GM20431 (cell line): ENCODE results near the gene JAKMIP3.

Source experiments
- in situ Hi-C: fragments of 300-500 bp; cut with MseI, MboI; formaldehyde crosslinking; loops from one replicate; pipeline ENCODE4 v1.15.0; 2020; ENCODE audit warnings: low sequenced_read_pairs; ENCODE audit not compliant: unreplicated experiment

The JAKMIP3 gene

DNA sequence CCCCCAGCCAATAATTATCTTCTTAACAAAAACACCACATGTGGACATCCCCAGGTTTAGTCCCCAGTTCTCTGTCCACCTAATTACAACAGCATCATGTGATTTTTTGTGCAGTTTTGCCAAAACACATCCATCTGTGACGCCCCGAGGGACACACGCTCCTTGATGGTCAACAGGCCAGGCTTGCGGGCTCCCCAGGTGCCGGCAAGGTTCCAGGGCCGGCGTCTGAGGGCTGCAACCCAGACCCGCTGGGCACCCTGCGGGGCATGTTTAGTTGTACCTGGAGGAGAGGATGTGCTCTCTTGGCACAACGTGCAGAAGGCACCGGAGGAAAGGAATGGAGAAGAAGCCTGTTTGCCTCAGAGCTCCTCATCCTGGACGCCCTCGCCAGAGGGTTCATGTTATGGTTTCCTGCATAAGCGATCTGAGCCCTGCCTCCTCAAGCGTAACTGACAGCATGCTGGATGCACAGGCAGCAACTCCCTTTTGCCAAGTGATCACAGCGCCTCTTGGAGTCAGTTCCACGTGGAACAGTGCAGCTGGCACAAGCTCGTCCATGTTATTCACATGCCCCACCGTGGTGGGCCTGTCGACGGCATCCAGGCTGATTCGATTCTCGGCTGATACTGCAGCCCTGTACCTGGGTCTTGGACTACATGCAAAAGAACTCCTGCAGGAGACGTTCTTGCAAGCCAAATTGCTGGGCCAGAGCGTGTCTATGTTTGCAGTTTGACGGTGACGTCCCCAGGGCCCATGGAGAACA is 41.6 kb downstream of the JAKMIP3 start:
- in situ Hi-C loops, result no loop called here

GRCh38 chr10:132107949-132108877 is 42.5 kb downstream of the JAKMIP3 start:
- in situ Hi-C loops, result no loop called here

DNA sequence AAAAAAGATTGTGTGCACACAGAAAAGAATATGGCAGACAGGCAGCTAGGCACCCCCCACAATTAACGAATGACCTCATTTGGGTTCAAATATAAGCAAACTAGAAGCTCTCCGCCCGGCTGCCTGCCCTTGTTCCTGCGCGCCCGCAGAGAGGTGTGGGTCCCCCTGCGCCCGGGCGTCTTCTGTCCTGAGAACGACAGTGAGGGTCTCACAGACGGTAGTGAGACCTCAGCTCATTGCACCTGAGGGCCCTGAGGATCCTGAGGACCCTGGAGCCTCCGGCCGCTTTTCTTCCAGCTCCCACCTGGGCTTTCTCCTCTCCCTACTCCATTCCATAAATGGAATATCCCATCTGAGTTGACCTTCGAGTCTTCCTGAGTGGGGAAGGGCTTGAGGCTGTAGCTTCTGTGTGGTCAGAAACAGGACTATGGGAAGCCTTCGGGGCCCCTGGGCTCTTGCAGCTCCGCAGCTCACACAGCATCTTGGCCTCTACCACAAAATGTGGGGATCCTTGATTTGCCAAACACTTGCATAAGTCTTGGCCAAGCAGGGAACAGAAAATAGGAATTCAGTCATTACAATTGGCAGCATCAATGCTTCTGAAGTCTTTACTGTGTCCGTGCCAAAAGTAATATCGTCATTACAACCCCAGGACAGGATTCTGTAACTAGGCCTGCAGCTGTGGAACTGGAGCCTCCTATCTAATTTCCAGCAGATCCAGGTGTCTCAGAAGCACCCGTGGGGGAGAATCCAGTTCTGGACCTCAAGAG is 43.8 kb downstream of the JAKMIP3 start:
- in situ Hi-C loops, result no loop called here

DNA sequence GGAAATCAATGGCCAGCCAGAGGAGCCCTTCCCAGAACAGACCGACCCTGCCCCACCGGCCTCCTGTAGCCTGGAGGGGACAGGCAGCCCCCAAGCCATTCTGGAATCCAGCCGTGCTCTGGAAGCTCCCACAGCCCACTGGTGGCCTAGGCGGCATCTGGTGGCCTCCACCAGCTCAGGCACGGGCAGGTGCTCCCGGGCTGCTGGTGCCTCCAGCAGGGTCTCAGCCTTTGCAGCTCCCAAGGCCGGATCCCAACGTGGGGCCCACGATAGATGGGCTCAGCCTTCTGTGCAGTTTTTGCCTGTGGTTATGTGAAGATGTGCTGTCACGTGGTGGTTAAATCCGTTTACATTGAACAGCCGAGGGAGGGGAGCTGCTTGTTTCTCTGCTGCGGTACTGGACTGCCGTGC is 44.4 kb downstream of the JAKMIP3 start:
- in situ Hi-C loops, result no loop called here

DNA sequence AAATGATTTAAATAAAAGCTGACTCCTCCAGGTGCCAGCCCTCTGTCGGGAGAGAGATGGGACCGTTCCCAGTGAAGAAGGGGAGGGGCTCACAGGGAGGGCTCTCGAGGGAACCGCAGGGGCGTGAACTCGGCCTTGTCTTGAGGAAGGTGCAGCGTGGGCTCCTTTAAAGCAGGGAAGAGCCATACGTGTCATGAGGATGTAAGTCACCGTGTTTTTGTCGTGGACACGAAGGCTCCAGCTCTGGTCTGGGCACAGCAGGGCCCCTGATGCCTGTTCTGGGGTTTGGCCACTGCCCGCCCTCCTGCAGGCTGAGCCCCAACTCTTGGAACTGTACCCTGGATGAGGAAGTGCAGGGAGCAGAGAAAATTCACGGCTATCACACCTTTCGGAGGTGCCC is 45.0 kb downstream of the JAKMIP3 start:
- in situ Hi-C loops, result no loop called here

DNA sequence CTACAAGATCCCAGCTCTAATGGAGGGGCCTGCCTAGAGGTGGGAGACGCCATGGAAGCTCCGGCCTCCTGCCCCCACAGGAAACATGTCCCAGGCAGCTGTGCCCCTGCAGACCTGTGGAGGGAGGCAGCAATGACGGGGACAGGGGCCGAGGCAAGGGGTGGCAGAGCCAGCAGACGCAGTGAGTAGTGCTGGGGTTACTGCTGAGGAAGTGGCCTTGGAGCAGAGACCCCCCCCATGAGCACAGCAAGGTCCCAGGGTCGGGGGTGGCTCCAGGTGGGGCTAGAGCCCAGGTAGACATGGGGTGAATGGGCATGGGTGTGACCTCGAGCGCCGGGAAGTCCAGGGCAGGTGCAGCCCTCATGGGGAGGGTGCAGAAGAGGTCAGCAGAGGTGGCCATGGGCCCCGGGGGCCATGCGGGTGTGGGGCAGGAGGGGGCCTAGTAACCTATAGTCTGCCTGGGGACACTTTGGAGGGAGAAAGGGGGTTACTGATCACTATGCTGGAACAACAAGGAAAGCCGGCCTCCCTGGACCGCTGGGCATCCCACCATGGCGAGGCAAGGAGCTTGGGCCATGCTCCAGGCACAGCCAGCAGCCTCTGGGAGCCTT is 45.5 kb downstream of the JAKMIP3 start:
- in situ Hi-C loops, result no loop called here

GRCh38 chr10:132111871-132112341 is 46.2 kb downstream of the JAKMIP3 start:
- in situ Hi-C loops, result no loop called here

GRCh38 chr10:132112611-132113010 is 46.9 kb downstream of the JAKMIP3 start:
- in situ Hi-C loops, result no loop called here

GRCh38 chr10:132113206-132113605 is 47.5 kb downstream of the JAKMIP3 start:
- in situ Hi-C loops, result no loop called here

DNA sequence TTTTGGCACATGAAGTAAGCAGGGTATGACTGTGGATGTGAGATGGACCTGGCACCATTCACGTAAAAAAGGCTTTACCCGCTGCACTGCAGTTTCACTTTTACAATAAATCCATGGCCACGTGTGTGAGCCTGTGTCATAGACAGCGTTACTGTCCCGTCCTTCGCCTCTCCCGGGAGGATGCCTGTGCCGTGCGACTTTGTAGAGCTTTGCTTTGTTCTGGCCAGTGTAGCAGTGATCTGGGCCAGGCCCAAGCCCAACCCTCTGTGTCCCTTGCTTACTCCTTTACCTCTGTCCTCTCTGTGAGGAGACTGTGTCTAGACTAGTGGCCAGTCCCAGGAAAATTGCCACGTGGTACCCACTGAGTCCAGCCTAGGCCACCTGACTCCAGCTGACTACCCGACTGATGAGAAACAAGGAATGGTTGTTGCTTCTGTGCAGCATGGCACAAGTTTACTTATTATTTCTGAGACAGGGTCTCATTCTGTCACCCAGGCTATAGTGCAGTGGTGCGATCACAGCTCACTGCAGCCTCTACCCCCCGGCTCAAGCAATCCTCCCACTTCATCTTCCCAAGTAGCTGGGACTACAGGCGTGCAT is 48.1 kb downstream of the JAKMIP3 start:
- in situ Hi-C loops, result no loop called here

- in situ Hi-C loops, result no loop called here
Observed at GRCh38 chr10:132114953-132115520, 49.3 kb downstream of the JAKMIP3 start.
